ENCODE measurements around the gene CBX4.

Gene CBX4

DNA sequence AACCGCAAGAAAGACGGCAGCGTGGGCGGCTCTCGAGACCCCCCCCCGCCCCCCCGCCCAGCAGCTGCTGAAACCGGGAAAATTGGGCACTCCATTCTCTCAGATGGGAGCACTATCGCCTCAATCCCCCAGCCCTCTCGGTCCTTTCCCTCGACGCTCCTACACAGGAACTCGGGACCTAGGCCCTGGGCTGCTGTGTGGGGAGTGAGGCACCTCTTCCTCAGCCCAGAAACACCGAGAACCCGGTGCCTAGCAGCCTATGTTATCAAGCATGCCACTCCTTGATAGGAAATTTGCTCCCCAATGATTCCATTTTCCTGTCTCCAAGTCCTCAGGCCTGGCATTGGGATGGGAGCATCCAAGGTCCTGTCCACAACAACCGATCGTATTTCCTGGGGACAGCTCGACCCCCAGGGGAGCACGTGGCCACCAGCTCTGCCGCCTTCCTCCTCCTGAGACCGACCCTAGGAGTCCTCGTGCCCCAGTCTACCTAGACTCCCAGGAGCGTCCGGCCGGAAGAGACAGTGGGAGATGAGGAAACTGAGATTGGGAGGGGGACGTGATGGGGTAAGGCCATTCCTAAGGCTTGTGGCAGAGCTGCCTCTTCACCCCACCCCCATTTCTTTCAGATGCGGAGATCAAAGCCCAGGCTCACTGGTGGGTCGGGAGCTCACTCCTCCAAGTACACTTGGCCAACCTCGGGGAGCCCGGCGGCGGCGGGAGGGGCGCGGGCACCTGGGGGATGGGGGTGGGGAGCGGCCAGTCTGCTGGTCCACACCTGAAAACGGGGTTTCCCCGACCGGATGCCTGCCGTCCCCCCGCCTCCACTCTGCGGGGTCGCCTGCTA lies 24.9 kb downstream of the CBX4 start:
- DNase-seq (ENCODE audit: extremely low read depth in 1 of 2, low read depth in 1 of 2) = no peak

DNA sequence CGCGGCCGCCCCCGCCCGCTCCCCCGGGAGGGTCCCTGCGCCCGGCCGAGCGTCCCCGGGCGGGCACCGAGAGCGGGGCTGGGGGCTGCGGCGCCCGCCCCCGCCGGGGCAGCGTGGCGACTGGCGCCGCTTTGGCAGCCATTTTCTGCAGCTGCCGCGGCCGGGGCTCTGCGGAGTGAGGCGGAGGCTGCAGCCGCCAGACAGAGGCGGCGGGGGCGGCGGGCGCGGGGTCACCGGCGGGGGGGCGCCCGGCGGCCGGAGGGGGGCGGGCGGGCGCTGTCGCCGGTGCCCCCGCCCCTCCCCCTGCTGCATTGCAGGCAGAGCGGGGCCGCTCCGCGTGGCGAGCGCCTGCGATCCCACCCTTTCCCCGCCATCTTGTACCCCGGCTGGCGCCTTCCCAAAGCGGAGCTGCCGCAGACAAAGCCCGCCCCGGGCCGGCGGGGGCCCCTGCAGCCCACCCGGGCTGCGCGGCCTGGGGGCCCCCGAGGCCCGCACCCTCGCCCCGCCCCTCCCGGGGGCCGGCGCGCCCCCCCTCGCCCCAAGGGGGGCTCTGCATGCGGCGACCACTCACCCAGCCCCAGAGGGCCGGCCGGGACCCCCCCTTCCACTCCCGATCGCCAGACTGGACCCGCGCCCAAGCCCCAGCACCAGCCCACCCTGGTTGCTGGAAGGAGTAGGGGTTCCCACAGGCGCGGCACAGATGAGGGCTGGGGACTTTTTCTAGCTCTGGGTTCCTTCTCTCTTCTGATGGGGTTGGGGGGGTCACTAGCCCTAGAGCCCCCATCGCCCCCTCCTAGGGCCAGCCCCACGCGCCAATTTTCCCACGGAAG lies 25.7 kb downstream of the CBX4 start:
- DNase-seq (ENCODE audit: extremely low read depth in 1 of 2, low read depth in 1 of 2) = no peak

DNA sequence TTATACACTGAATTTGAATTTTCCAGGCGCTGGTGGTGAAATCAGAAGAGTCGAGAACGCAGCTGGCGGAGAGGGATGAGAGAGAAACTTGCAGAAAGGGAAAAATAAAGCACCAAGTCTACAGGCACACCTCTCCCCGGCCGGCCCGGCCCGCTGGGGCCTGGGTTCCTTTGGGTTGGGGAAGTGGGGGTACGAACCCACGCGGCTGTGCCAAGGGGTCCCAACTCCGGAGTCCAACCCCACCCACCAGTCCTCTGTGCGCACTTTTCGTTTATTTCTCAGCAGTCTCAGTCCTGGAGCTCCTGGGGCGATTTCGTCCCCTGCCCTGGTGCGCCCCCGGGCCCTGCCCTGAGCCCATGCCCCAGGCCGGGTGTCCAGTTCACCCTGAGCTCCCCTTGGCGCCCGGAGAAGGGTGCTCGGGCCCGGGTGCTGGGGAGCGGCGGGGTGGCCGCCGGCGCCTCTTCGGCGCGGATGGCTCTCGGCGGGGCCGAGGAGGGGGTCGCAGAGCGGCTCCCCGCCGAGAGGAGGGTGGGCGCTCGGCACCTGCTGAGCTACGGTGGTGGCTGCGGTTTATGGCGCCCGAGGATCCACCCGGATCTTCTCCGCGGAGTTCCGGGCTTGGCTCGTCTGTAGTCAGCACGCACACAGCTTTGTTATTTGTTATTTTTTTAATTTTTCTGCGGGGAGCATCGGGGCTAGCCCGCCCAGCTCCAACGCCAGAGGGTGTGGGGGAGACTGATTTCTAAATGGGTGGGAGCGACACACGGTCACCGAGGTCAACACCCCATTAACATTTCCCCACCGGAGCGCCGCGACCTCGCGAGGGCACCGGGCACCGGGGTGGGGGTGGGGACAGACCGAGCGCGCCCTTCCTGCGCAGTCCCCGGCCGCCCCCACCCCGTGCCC lies 26.6 kb downstream of the CBX4 start:
- no peak for DNase-seq (ENCODE audit: extremely low read depth in 1 of 2, low read depth in 1 of 2)

- DNase-seq (ENCODE audit: extremely low read depth in 1 of 2, low read depth in 1 of 2) = no peak
These were observed 27.3 kb downstream of the CBX4 start for GRCh38 chr17:79811868-79812352.

- DNase-seq (ENCODE audit: extremely low read depth in 1 of 2, low read depth in 1 of 2) = no peak
These were observed 28.0 kb downstream of the CBX4 start for GRCh38 chr17:79811011-79811867.

DNA sequence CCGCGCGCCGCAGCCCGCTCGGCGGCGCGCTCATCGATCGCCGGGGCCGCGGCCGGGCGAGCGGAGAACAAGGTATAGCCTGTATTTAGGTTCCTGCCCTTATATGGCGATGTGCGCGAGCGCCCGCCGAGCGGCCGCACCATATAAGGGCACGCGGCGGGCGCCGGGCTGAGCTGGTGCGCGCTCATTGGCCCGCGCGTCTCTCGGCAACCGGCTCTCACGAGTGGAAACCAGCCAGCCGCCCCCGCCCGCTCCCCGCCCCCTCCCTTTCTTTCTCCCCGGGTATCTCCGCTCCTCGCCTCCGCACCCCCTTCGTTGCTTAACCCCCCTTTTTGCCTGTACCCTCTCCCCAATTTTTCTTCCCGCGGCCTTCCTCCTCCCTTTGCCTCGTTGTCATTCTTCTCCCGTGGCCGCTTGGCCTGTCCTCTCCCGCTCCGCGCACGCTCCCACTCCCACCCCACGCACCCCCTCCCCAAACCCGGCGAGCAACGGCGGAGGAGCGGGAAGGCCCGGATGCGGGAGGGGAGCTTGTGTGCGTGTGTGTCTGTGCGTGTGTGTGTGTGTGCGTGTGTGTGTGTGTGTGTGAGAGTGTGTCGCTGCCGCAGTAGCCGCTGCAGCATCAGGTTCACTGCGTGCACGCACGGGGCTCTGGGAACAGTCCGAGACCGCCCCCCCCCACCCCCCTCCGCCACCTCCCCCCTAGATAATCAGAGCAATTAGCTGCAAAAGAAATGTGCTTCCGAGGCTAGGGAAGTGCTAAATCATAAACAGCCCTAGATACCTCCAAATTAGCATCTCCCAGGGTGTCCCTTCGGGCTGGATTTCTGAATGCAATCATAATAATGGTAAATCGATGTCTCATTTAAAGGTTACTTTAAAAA lies 28.9 kb downstream of the CBX4 start:
- peak; percentile 53 to 55 for DNase-seq (ENCODE audit: extremely low read depth in 1 of 2, low read depth in 1 of 2)

DNA sequence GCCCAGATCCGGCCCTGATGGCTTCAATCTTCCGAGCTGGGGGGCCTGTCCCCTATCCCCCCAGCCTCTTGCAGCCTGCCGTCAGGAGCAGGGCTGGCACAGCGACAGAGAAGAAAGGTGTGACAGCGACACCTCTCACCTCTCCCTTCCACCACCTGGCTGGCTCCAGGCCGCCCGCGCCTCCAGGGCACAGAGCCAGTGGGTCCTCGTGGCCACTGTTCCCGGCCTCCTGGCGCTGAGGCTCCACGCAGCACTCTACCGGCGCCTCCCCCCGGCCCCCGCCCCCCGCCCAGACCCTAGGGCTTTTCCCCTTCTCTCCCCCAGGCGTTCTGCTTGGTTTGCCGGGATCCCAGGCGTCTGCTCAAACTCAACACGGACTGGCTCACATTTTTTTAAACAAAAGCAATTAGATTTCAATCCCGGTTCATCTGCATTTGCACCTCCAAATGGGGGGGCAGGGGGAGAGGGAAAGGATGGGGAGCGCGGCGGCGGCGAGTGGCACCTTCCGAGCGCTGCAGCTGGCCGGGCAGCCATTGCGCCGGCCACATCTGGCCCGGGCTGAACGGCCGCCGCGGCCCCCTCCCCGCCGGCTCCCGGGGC lies 29.6 kb downstream of the CBX4 start:
- DNase-seq (ENCODE audit: extremely low read depth in 1 of 2, low read depth in 1 of 2) = no peak

DNA sequence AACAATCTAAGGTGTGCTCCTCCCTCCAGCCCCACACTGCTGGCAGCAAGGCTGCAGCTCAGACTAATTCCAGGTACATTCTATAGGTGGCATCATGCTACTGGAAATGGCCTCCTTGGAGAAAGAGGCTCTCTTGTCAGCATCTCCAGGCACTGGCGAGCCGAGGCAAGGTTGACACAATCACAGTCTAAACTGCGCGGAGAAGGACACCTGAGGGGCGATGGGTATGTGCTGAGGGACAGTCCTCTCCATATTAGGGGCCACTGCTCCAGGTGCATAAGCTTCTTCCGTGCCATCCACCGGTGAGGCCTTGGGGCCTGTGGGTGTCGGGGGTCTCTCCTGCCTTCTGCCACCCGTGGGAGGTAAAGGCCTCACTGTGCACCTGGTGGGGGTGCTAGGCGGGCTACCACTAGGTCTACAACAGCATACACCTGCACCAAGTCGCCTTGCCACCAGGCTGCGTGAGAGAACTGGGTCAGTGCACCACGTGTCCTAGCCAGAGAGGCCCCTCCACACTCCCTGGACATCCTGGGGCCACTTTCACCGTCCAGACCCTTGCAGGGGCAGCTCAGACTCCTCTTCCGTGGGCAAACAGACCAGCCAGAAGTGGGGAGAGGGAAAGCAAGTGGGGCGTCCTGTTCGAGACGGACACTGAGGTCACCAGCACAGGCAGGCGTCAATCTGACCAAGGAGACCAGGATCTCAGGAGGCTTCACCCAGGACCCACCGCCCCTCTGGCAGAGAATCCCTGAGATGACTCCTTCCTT lies 30.3 kb downstream of the CBX4 start:
- no peak for DNase-seq (ENCODE audit: extremely low read depth in 1 of 2, low read depth in 1 of 2)

GRCh38 chr17:79806863-79807720 lies 32.1 kb downstream of the CBX4 start:
- DNase-seq (ENCODE audit: extremely low read depth in 1 of 2, low read depth in 1 of 2) = no peak

DNA sequence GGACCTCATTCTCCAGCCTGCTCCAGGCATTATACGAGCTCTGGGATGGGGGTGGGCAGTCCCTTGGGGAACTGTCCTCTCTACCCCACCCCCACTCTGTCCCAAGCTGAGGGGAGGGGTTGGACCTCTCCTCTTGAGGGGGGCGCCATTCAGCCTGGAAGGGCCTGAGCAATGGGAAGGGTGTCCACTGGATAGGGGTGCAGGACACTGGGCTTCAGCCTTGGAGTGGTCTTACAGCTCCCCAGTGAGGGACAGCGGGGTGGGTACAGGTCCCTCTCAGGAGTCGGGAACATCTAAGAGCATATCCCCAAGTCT lies 32.8 kb downstream of the CBX4 start:
- DNase-seq (ENCODE audit: extremely low read depth in 1 of 2, low read depth in 1 of 2) = no peak

DNA sequence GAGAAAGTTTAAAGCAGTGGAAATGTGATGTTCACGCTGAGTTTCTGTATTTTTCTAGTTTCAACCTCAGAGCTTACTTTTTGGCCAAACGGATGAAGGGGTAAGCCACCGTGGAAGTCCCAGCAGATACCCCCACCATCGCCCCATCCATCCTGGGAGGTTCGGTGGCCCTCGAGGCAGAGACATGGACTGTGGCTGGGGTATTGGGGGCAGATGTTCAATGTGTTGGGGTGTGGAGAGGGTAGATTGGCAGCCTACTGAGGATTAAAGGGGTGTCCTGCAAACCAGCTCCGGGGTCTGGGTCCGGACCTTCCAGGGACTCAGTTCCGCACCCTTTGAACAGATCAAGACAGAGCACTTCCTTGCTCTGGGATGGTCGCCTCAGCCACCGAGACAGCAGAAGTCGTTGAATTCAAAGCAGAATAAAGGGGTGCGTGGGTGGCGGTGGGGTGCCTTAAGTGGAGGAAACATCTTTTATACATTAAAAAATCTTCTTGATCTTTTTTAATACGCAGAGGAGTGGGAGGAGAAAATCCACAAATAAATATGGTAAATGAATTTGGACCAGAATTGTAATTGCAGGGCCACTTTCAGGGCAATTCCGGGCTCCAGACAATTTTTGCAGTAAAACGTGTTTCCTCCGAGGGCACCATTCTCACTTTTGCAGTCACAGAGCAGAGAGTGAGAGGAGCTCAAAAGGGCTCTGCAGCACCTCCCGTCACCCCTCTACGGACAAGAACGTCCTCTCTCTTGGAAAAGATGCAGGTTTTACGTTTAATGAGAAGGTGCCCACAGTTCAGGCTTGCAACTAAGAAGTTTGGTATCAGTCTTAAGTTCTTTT lies 34.2 kb downstream of the CBX4 start:
- no peak for DNase-seq (ENCODE audit: extremely low read depth in 1 of 2, low read depth in 1 of 2)

GRCh38 chr17:79803997-79804855 lies 35.0 kb downstream of the CBX4 start:
- DNase-seq (ENCODE audit: extremely low read depth in 1 of 2, low read depth in 1 of 2) = peak; percentile 50 to 64

GRCh38 chr17:79803421-79803996 lies 35.7 kb downstream of the CBX4 start:
- DNase-seq (ENCODE audit: extremely low read depth in 1 of 2, low read depth in 1 of 2) = no peak

GRCh38 chr17:79802736-79803420 lies 36.4 kb downstream of the CBX4 start:
- DNase-seq (ENCODE audit: extremely low read depth in 1 of 2, low read depth in 1 of 2) = no peak

Data from stimulated activated CD8-positive, alpha-beta memory T cell treated with anti-CD3 and anti-CD28 coated beads, Interleukin-7, amount 100 ng/mL, for 48 hours (primary cell).